Pulmonary artery endothelial cell (primary cell): ENCODE results near the gene KCNT2. TPM values are rescaled to one million over a fixed set of nuclear protein-coding genes. Genes with fewer than 3 reads are reported as not detected.

ENCODE experiments used
- DNase-seq: peaks from one replicate; pipeline ENCODE4 v3.0.0-alpha.2; 2011; ENCODE audit warnings: low read depth, low spot score
- total RNA-seq: library from RNA; depleted of rRNA; stranded (reverse); fragments of >200 nt; gene quantifications from 2 replicates; pipeline ENCODE4 v1.2.3, GENCODE V29; 2014

Gene KCNT2
- total RNA-seq, 1 donor from 2014 or later: 0.53 TPM

DNA sequence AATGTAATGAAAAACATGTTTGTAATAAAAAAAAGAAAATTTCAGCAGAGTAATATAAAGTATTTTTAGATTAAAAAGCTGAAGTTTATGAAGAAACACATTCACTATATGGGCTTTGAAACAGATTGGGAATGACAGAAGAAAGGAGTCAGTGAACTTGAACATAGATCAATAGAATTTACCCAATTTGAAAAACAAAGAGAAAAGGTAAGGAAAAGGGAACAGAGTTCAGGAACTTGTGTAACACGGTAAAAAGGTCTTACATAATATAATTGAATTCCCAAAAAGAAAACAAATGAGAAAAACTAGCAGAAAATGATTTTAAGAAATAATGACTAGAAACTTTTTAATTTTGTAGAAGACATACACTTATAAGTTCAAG is 206.8 kb downstream of the KCNT2 start:
- no peak for DNase-seq

GRCh38 chr1:196400478-196401451 is 207.5 kb downstream of the KCNT2 start:
- peak; percentile 78 for DNase-seq

DNA sequence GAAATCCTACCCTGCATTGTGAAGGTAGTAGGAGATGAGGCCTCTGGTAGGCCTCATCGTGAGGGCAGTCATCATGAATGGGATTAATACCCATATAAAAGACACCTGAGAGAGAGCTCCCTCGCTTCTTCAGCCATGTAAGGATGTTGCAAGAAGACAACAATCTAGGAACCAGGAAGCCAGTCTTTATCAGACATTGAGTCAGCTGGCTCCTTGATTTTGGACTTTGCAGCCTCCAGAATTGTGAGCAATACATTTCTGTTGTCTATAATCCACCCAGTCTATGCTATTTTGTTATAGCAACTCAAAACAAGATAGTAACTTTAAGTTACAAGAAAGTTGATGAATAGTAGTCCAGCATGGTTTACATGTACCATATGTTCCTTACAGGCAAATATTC is 208.5 kb downstream of the KCNT2 start:
- DNase-seq: no peak

- DNase-seq: peak; percentile 27
Observed at GRCh38 chr1:196393742-196394141, 214.5 kb downstream of the KCNT2 start.

DNA sequence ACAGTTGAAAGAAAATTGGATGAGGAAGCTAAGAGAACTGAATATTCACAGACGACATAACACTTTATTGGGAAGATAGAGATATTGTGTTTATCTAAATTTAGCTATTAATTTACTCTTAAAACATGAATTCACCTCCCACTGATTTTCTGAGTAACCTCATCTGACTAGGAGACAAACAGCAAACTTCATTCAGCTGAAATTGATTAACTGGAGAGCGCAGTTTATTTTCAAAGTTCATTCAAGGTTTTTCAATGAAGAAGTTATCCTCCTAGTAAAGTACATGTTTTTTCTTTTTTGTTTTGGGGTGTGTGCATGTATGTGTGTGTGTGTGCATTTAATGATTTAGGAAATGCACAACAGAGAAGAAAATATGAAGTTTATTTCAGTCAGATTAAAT is 215.0 kb downstream of the KCNT2 start:
- no peak for DNase-seq

- no peak for DNase-seq
Observed at GRCh38 chr1:196387766-196388165, 220.5 kb downstream of the KCNT2 start.

GRCh38 chr1:196385109-196385508 is 223.1 kb downstream of the KCNT2 start:
- no peak for DNase-seq

- DNase-seq: no peak
Observed at GRCh38 chr1:196382383-196382782, 225.9 kb downstream of the KCNT2 start.

DNA sequence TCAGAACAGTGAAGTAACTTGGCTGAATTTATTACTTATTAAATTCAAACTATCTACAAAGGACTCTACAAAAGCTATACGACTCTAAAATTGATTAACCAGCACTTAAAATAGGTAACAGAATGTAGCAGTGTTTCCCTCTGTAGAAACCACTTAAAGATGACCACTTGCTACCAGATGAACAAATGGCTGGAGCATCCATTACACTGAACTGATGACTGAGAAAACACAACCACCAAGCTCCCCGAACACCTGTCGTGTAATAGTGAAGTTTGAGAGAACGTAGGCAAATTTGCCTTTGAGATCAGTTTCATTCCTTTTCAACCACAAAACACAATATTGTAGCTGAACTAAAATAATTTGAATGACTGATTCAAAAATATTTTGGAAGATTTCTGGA is 226.7 kb downstream of the KCNT2 start:
- no peak for DNase-seq

- no peak for DNase-seq
Observed at GRCh38 chr1:196380316-196380715, 227.9 kb downstream of the KCNT2 start.

GRCh38 chr1:196377811-196378210 is 230.4 kb downstream of the KCNT2 start:
- no peak for DNase-seq

DNA sequence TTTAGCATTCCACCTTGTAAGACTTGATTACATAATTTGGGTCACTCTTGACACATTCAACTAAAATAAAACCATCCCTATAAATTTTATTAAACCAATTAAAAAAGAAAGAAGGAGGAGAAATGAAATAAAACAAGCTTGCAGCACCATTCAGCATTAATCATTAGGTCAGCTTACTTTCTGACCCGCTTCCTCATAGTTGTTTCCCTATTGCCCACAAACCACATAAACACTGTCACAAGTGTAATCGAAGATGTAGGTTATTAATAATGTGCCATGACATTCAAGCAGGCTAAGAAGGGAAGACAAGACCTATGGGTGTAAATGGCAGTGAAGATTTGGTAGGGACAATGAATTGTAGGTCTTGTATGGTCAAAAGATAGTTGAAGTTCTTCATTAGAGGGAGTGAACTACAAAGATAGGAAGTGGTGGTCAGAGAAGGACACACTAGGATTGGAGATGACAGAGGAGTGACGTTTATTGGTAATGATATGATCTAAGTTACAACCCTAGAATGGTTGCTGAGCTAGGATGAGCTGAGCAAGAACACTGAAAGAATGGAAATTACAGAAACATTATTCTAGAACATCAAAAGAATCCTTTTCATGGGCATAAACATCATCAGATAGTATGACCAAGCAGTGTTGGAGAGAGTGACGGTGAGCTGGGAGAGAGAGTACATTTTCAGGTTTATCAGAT is 231.5 kb downstream of the KCNT2 start:
- DNase-seq: no peak

GRCh38 chr1:196373798-196374197 is 234.4 kb downstream of the KCNT2 start:
- no peak for DNase-seq

DNA sequence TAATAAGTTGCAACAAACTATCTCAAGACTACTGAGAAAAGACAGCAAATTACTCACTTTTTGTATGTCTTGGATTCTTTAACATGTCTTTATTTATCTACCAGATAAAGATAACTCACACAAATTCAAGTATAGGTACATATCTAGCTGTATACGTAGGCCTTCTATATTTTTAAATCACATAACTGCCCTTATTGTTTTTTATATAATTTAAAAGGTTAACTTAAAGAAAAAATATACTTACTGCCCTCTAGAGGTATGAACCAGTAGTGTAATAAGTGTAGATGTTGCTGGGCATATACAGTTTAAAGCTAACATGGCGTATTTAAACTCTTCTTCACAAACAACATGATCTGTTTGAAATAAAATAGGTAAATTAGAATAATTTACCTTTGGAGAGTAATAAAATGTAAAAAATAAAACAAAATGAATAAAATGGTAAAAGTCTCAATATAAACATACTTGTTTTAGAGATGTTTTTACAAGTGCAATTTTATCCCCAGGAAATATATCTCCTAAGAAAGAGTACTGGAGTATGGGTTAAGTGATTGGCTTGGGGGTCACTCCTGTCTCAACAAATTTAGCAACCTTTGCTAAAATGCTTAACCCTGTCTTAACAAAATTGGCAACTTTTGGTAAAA is 235.2 kb downstream of the KCNT2 start:
- no peak for DNase-seq

- DNase-seq: no peak
Observed at GRCh38 chr1:196367838-196368237, 240.4 kb downstream of the KCNT2 start.

DNA sequence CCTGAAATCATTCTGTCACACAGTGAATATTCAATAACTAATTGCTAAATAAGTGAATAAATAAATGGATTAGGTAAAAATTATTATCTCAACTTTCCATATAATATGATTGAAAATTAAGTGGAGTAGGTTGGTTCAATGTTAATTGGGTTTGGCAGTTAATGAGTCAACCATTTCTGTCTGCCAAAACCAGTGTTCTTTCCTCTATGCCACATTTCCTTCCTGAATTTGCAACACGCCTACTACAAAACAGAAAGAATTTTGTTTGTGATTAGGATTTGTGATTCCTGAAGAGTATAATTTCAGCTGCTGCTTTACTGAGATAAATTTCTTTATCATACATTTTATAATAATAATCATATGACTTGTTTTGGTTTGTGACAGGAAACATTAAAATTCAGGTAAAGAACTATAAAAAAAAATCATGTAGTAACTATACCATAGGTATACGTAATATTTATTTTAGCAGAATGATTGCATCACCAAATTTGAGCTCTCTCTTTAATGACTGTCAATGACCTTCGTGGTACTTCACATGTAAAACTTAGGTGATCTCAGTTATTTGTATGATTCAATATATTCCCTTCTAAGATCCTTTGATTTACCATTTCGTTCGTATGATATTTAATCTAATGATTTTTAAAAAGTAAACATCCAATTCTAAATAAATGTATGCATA is 241.3 kb downstream of the KCNT2 start:
- DNase-seq: no peak

DNA sequence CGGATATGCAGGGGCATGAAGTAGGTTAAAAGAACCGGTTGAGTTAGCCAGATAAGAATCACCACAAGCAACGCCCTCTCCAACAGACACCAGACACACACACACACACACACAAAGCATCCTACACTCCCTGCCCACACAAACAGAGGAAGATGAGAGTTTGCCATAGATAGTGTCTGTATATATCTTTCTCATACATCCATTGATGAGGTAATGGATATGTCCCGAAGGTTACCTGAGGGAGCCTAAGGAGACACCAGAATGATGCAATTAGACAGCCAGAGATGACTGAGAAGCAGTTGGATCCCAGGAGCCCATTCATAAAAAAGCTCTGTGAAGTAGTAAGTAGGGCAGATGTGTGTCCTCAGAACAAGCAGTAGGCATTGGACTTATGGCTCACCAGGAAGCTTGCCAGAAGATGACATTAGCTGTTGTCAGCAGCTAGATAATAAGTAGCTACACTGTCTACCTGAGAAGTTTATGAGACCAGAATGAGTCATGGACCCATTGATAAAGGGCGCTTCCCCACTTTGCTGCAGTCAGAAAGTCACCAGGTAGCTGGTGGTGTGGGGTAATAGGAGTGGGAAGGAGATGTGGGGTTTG is 247.0 kb downstream of the KCNT2 start:
- no peak for DNase-seq

GRCh38 chr1:196357913-196358312 is 250.3 kb downstream of the KCNT2 start:
- no peak for DNase-seq

DNA sequence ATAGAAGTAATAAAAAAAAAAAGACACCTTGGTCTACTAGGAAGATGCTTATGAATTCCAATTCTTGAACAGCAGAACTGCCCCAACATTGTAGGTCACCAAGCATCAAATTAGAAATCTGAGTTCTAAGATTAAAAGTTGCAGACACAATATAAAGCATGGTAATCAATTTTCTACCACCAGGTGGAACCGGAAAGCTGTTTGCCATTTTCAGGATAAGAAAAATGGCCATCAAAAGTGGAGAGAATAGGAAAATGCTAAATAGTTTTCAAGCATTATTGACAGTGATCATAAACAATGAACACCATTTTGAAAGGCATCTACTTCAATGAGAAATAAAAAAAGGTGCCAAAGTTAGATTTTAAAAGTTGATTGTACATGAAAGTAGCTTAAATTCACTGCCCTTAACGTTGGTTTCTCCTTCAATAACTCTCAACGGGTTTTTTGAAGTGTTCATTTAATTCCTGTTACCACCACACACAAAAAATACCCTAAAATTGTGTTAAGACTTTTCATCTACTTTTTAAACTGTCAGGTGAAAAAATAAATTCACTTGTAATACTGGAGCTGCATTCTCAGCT is 252.9 kb downstream of the KCNT2 start:
- DNase-seq: no peak

- no peak for DNase-seq
Observed at GRCh38 chr1:196344453-196344852, 263.8 kb downstream of the KCNT2 start.

GRCh38 chr1:196324345-196324744 is 283.9 kb downstream of the KCNT2 start:
- no peak for DNase-seq
